OCI-LY1 (cell line): Measurements from ENCODE around the gene KRCC1.

ENCODE experiments used
- H2AFZ ChIP-seq: fragments of 200-600 bp; sonication (generic), shearing (Covaris generic); 2 replicates; pipeline ENCODE4 v1.6.0; 2014; ENCODE audit warnings: antibody characterized with exemption, mild to moderate bottlenecking, low read length
- H3F3A ChIP-seq: fragments of 200-600 bp; sonication (generic), shearing (Covaris generic); 2 replicates; pipeline ENCODE4 v1.6.0; 2014; ENCODE audit warnings: mild to moderate bottlenecking, antibody characterized with exemption, low read length, moderate library complexity; ENCODE audit not compliant: insufficient read depth
- H3K27ac ChIP-seq: fragments of 200-600 bp; sonication (generic); 2 replicates; pipeline ENCODE4 v1.5.1; 2014; ENCODE audit warnings: low read length, mixed run types, mild to moderate bottlenecking, low read depth; ENCODE audit not compliant: poor library complexity, severe bottlenecking
- H3K27me3 ChIP-seq: fragments of 200-600 bp; sonication (generic); 2 replicates; pipeline ENCODE4 v1.6.0; 2014; ENCODE audit warnings: antibody characterized with exemption, mild to moderate bottlenecking, low read length, moderate library complexity; ENCODE audit not compliant: insufficient read depth
- H3K36me3 ChIP-seq: fragments of 200-600 bp; sonication (generic); 2 replicates; pipeline ENCODE4 v1.6.1; 2014; ENCODE audit warnings: mild to moderate bottlenecking, antibody characterized with exemption, low read length, moderate library complexity, mixed read lengths; ENCODE audit not compliant: insufficient read depth
- H3K4me1 ChIP-seq: fragments of 200-600 bp; sonication (generic); 2 replicates; pipeline ENCODE4 v1.5.1; 2014; ENCODE audit warnings: mild to moderate bottlenecking, low read length, moderate library complexity; ENCODE audit not compliant: insufficient read depth, severe bottlenecking
- H3K4me2 ChIP-seq: fragments of 200-600 bp; sonication (generic), shearing (Covaris generic); 2 replicates; pipeline ENCODE4 v1.6.1; 2014; ENCODE audit warnings: low read length
- H3K4me3 ChIP-seq: fragments of 200-600 bp; sonication (generic); 2 replicates; pipeline ENCODE4 v1.5.1; 2014; ENCODE audit warnings: low read length, low read depth, mild to moderate bottlenecking, mixed read lengths; ENCODE audit not compliant: poor library complexity, severe bottlenecking
- H3K79me2 ChIP-seq: fragments of 200-600 bp; shearing (Covaris generic); 2 replicates; pipeline ENCODE4 v1.6.1; 2016; ENCODE audit warnings: mixed run types, low read length, mixed read lengths; ENCODE audit not compliant: insufficient read depth
- H3K9ac ChIP-seq: fragments of 200-600 bp; sonication (generic), shearing (Covaris generic); 2 replicates; pipeline ENCODE4 v1.6.1; 2014; ENCODE audit warnings: mild to moderate bottlenecking, low read length, mixed read lengths
- H3K9me2 ChIP-seq: fragments of 200-600 bp; sonication (generic), shearing (Covaris generic); 2 replicates; pipeline ENCODE4 v1.6.1; 2014; ENCODE audit warnings: low read depth, mild to moderate bottlenecking, low read length, mixed read lengths
- H3K9me3 ChIP-seq: fragments of 200-600 bp; shearing (Covaris generic); 2 replicates; pipeline ENCODE4 v1.6.1; 2014; ENCODE audit warnings: low read length, mixed read lengths
- H4K20me1 ChIP-seq: fragments of 200-600 bp; sonication (generic), shearing (Covaris generic); 2 replicates; pipeline ENCODE4 v1.6.0; 2016; ENCODE audit warnings: mild to moderate bottlenecking, low read length; ENCODE audit not compliant: insufficient read depth
- CTCF ChIP-seq: fragments of 200-600 bp; sonication (generic), shearing (Covaris generic); IDR thresholded peaks from 2 replicates; pipeline ENCODE4 v1.5.1; 2017; ENCODE audit warnings: mild to moderate bottlenecking, antibody characterized with exemption, low read length, moderate library complexity, mixed read lengths
- EZH2 ChIP-seq: fragments of 200-600 bp; sonication (generic), shearing (Covaris generic); IDR thresholded peaks from 2 replicates; pipeline ENCODE4 v1.8.0; 2017; ENCODE audit warnings: borderline replicate concordance, mixed run types, mild to moderate bottlenecking, antibody characterized with exemption, low read length, moderate library complexity, mixed read lengths

The KRCC1 gene

GRCh38 chr2:88066543-88066942 lies 11.0 kb upstream of the KRCC1 start:
- Histone ChIP-seq H2AFZ (no peak overlapping the region), H3K9ac (no peak overlapping the region), H3K4me3 (no peak overlapping the region), H3K27me3 (no peaks in the 10 kb centered on the region), H3F3A (no peaks in the 10 kb centered on the region), H3K9me3 (no peaks in the 10 kb centered on the region), H3K9me2 (no peaks in the 10 kb centered on the region), H3K27ac (no peak overlapping the region), H3K4me1 (no peaks in the 10 kb centered on the region), H3K36me3 (no peaks in the 10 kb centered on the region), H4K20me1 (no peaks in the 10 kb centered on the region), H3K4me2 (no peak overlapping the region), H3K79me2 (no peaks in the 10 kb centered on the region)
- no peak for TF ChIP-seq EZH2
- no peak for TF ChIP-seq CTCF

GRCh38 chr2:88061295-88061694 lies 5.7 kb upstream of the KRCC1 start:
- Histone ChIP-seq H3K9ac (no peak overlapping the region), H3K4me2 (no peak overlapping the region)
- no peak for TF ChIP-seq CTCF
- TF ChIP-seq EZH2: no peak

GRCh38 chr2:88060907-88061275 lies 5.3 kb upstream of the KRCC1 start:
- no peak overlapping the region for H3K4me2 ChIP-seq
- H3K9ac ChIP-seq: no peak overlapping the region
- no peak overlapping the region for H3K4me3 ChIP-seq
- no peak overlapping the region for H3K27ac ChIP-seq
- H3K27me3 ChIP-seq: no peaks in the 10 kb centered on the region
- no peaks in the 10 kb centered on the region for H3F3A ChIP-seq
- no peaks in the 10 kb centered on the region for H3K9me3 ChIP-seq
- H3K4me1 ChIP-seq: peaks cover 8% of the 10 kb centered on the region
- TF ChIP-seq EZH2: no peak
- no peak for TF ChIP-seq CTCF
- no peak overlapping the region for H2AFZ ChIP-seq
- H4K20me1 ChIP-seq: no peaks in the 10 kb centered on the region
- no peaks in the 10 kb centered on the region for H3K79me2 ChIP-seq
- H3K36me3 ChIP-seq: no peaks in the 10 kb centered on the region
- no peaks in the 10 kb centered on the region for H3K9me2 ChIP-seq

More at GRCh38 chr2:88061295-88061694, 5.7 kb upstream of the KRCC1 start:
- Histone ChIP-seq H3F3A (no peaks in the 10 kb centered on the region), H3K27me3 (no peaks in the 10 kb centered on the region), H3K4me1 (peaks cover 4% of the 10 kb centered on the region), H3K27ac (no peak overlapping the region), H3K9me2 (no peaks in the 10 kb centered on the region), H3K9me3 (no peaks in the 10 kb centered on the region), H3K4me3 (no peak overlapping the region), H3K79me2 (no peaks in the 10 kb centered on the region), H4K20me1 (no peaks in the 10 kb centered on the region), H3K36me3 (no peaks in the 10 kb centered on the region), H2AFZ (no peak overlapping the region)
